Fibroblast of mammary gland (primary cell): ENCODE measurements around the gene AKR1D1.

Experiments used
- DNase-seq: peaks from one replicate; pipeline ENCODE4 v3.0.0-alpha.2; 2010; ENCODE audit warnings: low read depth
- H3K4me3 ChIP-seq: 2 replicates; pipeline ENCODE4 v1.5.1; 2011; ENCODE audit warnings: low read depth, mild to moderate bottlenecking, low read length, moderate library complexity; ENCODE audit not compliant: control insufficient read depth
- CTCF ChIP-seq: conservative IDR thresholded peaks from 2 replicates; pipeline ENCODE4 v1.5.1; 2011; ENCODE audit warnings: low read depth, low read length, inconsistent platforms; ENCODE audit not compliant: control insufficient read depth, insufficient read depth

AKR1D1 gene

GRCh38 chr7:138097064-138097741 is 20.9 kb downstream of the AKR1D1 start:
- TF ChIP-seq CTCF: peak; percentile 13
- peak; percentile 7 for DNase-seq
- H3K4me3 ChIP-seq: no peak overlapping the region

GRCh38 chr7:138099813-138100212 is 23.6 kb downstream of the AKR1D1 start:
- no peak for DNase-seq
- no peak overlapping the region for H3K4me3 ChIP-seq
- no peak for TF ChIP-seq CTCF

- no peak for DNase-seq
- no peak for TF ChIP-seq CTCF
- H3K4me3 ChIP-seq: no peak overlapping the region
These were observed 29.0 kb downstream of the AKR1D1 start for GRCh38 chr7:138105221-138105620.

GRCh38 chr7:138115047-138115446 is 38.8 kb downstream of the AKR1D1 start:
- DNase-seq: no peak

GRCh38 chr7:138116141-138116540 is 39.9 kb downstream of the AKR1D1 start:
- no peak for TF ChIP-seq CTCF
- DNase-seq: no peak
- H3K4me3 ChIP-seq: no peak overlapping the region

More at GRCh38 chr7:138115047-138115446, 38.8 kb downstream of the AKR1D1 start:
- no peak overlapping the region for H3K4me3 ChIP-seq
- TF ChIP-seq CTCF: no peak

- no peak for TF ChIP-seq CTCF
- DNase-seq: no peak
- H3K4me3 ChIP-seq: no peak overlapping the region
These were observed 40.6 kb downstream of the AKR1D1 start for GRCh38 chr7:138116892-138117291.
